IMR-90 (cell line): Measurements from ENCODE around the gene NABP1. TPM values are rescaled to one million over a fixed set of nuclear protein-coding genes. Genes with fewer than 3 reads are reported as not detected.
A peak's percentile ranks its signal among the peaks of the same experiment; 100 is the strongest.

Source experiments
- ATAC-seq: fragments of 200-7000 bp; cut with Tn5 transposase; 2 replicates; pipeline ENCODE4 v1.9.1; 2020; ENCODE audit warnings: low read depth, mild to moderate bottlenecking, moderate library complexity
- BruUV-seq: library from RNA; stranded (reverse); fragments of 400-500 nt; replicated peaks from 2 replicates; lab custom pipeline; 2021; lab: Mats Ljungman, UMichigan
- CTCF ChIA-PET: fragments of 300-600 bp; formaldehyde crosslinking; extraction: SDS; loops from one replicate; lab custom pipeline; 2021; ENCODE audit warnings: antibody characterized with exemption; lab: Yijun Ruan, JAX
- POLR2A ChIA-PET: fragments of 300-600 bp; sonication (Branson Sonifier 250); formaldehyde crosslinking; loops from one replicate; lab custom pipeline; 2022; ENCODE audit warnings: antibody characterized with exemption; ENCODE audit not compliant: unreplicated experiment; lab: Charles Lee
- DNase-seq: peaks from one replicate; pipeline ENCODE4 v3.0.0; 2013
- H2AFZ ChIP-seq: replicated peaks from 2 replicates; pipeline ENCODE3; 2013; ENCODE audit warnings: low read length, mild to moderate bottlenecking; ENCODE audit not compliant: poor library complexity
- H2AK5ac ChIP-seq: 2 replicates; pipeline ENCODE4 v1.6.1; 2013; ENCODE audit warnings: low read depth, low read length, inconsistent platforms
- H2AK9ac ChIP-seq: replicated peaks from 2 replicates; pipeline ENCODE3; 2013; ENCODE audit warnings: mild to moderate bottlenecking, low read depth, low read length, moderate library complexity; ENCODE audit not compliant: poor library complexity
- H2BK120ac ChIP-seq: 2 replicates; pipeline ENCODE4 v1.6.1; 2013; ENCODE audit warnings: low read depth, low read length, inconsistent platforms
- H2BK15ac ChIP-seq: 3 replicates; pipeline ENCODE4 v1.6.1; 2013; ENCODE audit warnings: low read depth, low read length, inconsistent platforms
- H2BK20ac ChIP-seq: 2 replicates; pipeline ENCODE4 v1.6.1; 2013; ENCODE audit warnings: low read depth, mild to moderate bottlenecking, inconsistent platforms, low read length, moderate library complexity
- H2BK5ac ChIP-seq: 2 replicates; pipeline ENCODE4 v1.6.1; 2013; ENCODE audit warnings: mild to moderate bottlenecking, low read depth, low read length, inconsistent platforms; ENCODE audit not compliant: poor library complexity, severe bottlenecking
- H3K14ac ChIP-seq: replicated peaks from 2 replicates; pipeline ENCODE4 v1.6.1; 2013; ENCODE audit warnings: low read depth, low read length, inconsistent platforms
- H3K18ac ChIP-seq: 2 replicates; pipeline ENCODE4 v1.6.1; 2013; ENCODE audit warnings: low read depth, low read length, control low read depth
- H3K23ac ChIP-seq: 2 replicates; pipeline ENCODE4 v1.6.1; 2013; ENCODE audit warnings: low read depth, low read length, inconsistent platforms
- H3K27ac ChIP-seq: 2 replicates; pipeline ENCODE4 v1.5.1; 2013; ENCODE audit warnings: mild to moderate bottlenecking, control low read depth, low read length; ENCODE audit not compliant: insufficient read depth
- H3K27me3 ChIP-seq: 2 replicates; pipeline ENCODE4 v1.6.1; 2013; ENCODE audit warnings: low read length; ENCODE audit not compliant: control insufficient read depth, insufficient read depth
- H3K36me3 ChIP-seq: 2 replicates; pipeline ENCODE4 v1.6.1; 2013; ENCODE audit warnings: low read length, mixed read lengths; ENCODE audit not compliant: control insufficient read depth, insufficient read depth
- H3K4ac ChIP-seq: 2 replicates; pipeline ENCODE4 v1.6.1; 2013; ENCODE audit warnings: low read depth, low read length, inconsistent platforms
- H3K4me1 ChIP-seq: 2 replicates; pipeline ENCODE4 v1.6.1; 2013; ENCODE audit warnings: low read length, mixed read lengths; ENCODE audit not compliant: control insufficient read depth, insufficient read depth
- H3K4me2 ChIP-seq: 2 replicates; pipeline ENCODE4 v1.6.1; 2013; ENCODE audit warnings: low read depth, mild to moderate bottlenecking, control low read depth, low read length, moderate library complexity
- H3K4me3 ChIP-seq: 2 replicates; pipeline ENCODE4 v1.5.1; 2013; ENCODE audit warnings: low read depth, mild to moderate bottlenecking, control low read depth, low read length, moderate library complexity; ENCODE audit not compliant: insufficient read depth
- H3K56ac ChIP-seq: 2 replicates; pipeline ENCODE4 v1.6.1; 2013; ENCODE audit warnings: low read length, inconsistent platforms; ENCODE audit not compliant: insufficient read depth; ENCODE audit errors: extremely low read depth
- H3K79me1 ChIP-seq, 2 experiments: 2 replicates each; pipeline ENCODE4 v1.6.1; 2013; ENCODE audit warnings: low read length in 2 of 2, inconsistent platforms in 1 of 2, low read depth in 1 of 2
- H3K9ac ChIP-seq: 2 replicates; pipeline ENCODE4 v1.6.1; 2013; ENCODE audit warnings: low read depth, low read length, control low read depth
- H3K9me1 ChIP-seq: 2 replicates; pipeline ENCODE4 v1.6.1; 2013; ENCODE audit warnings: low read length, inconsistent platforms; ENCODE audit not compliant: insufficient read depth
- H3K9me3 ChIP-seq: 2 replicates; pipeline ENCODE4 v1.6.1; 2013; ENCODE audit warnings: low read length; ENCODE audit not compliant: control insufficient read depth, insufficient read depth
- H4K20me1 ChIP-seq: 2 replicates; pipeline ENCODE4 v1.6.1; 2013; ENCODE audit warnings: low read length, inconsistent platforms; ENCODE audit not compliant: insufficient read depth
- H4K5ac ChIP-seq: 2 replicates; pipeline ENCODE4 v1.6.1; 2013; ENCODE audit warnings: mild to moderate bottlenecking, low read depth, low read length, control low read depth
- H4K8ac ChIP-seq, 2 experiments: 2 replicates each; pipeline ENCODE4 v1.6.1; 2013; ENCODE audit warnings: low read depth in 2 of 2, low read length in 2 of 2, control low read depth in 1 of 2, inconsistent platforms in 1 of 2
- H4K91ac ChIP-seq: 2 replicates; pipeline ENCODE4 v1.6.1; 2013; ENCODE audit warnings: low read depth, low read length, inconsistent platforms; ENCODE audit not compliant: insufficient read depth
- BHLHE40 ChIP-seq: fragments of 150-350 bp; IDR thresholded peaks from 2 replicates; pipeline ENCODE4 v1.6.1; 2016; ENCODE audit warnings: mild to moderate bottlenecking, low read depth, low read length
- CEBPB ChIP-seq: IDR thresholded peaks from 2 replicates; pipeline ENCODE4 v1.6.1; 2012; ENCODE audit warnings: low read depth, low read length, improper control_type of control experiment
- CHD1 ChIP-seq: IDR thresholded peaks from 2 replicates; pipeline ENCODE4 v1.6.1; 2012; ENCODE audit warnings: low read depth, low read length, improper control_type of control experiment
- CTCF ChIP-seq: conservative IDR thresholded peaks from 2 replicates; pipeline ENCODE4 v1.5.1; 2012; ENCODE audit warnings: mild to moderate bottlenecking, low read depth, low read length, improper control_type of control experiment
- ELK1 ChIP-seq: fragments of 150-350 bp; IDR thresholded peaks from 2 replicates; pipeline ENCODE4 v1.6.1; 2016; ENCODE audit warnings: low read depth, mild to moderate bottlenecking, low read length, moderate library complexity, borderline replicate concordance
- MAFK ChIP-seq: IDR thresholded peaks from 2 replicates; pipeline ENCODE4 v1.6.1; 2012; ENCODE audit warnings: low read depth, low read length, improper control_type of control experiment
- NFE2L2 ChIP-seq: fragments of 150-350 bp; IDR thresholded peaks from 2 replicates; pipeline ENCODE4 v1.6.1; 2016; ENCODE audit warnings: low read depth, mild to moderate bottlenecking, low read length
- POLR2A ChIP-seq: IDR thresholded peaks from 2 replicates; pipeline ENCODE4 v1.6.1; 2012; ENCODE audit warnings: mild to moderate bottlenecking, low read depth, low read length
- RAD21 ChIP-seq: IDR thresholded peaks from 2 replicates; pipeline ENCODE4 v1.6.1; 2012; ENCODE audit warnings: low read length, improper control_type of control experiment
- RCOR1 ChIP-seq: IDR thresholded peaks from 2 replicates; pipeline ENCODE4 v1.6.1; 2012; ENCODE audit warnings: mild to moderate bottlenecking, low read length, improper control_type of control experiment; ENCODE audit not compliant: insufficient replicate concordance
- RFX5 ChIP-seq: IDR thresholded peaks from 2 replicates; pipeline ENCODE4 v1.8.0; 2012; ENCODE audit warnings: low read depth, mild to moderate bottlenecking, low read length, moderate library complexity
- SMC3 ChIP-seq: fragments of 150-350 bp; IDR thresholded peaks from 2 replicates; pipeline ENCODE4 v1.6.1; 2016; ENCODE audit warnings: low read depth, mild to moderate bottlenecking, antibody characterized with exemption, low read length, moderate library complexity
- WGBS, 2 experiments: methylation state at CpG; one replicate each; pipeline versions ENCODE4 v1.1.5 to v1.1.7; 2013; ENCODE audit warnings: missing lambda C conversion rate in 2 of 2; ENCODE audit not compliant: insufficient read length in 1 of 2; ENCODE audit errors: extremely low coverage in 2 of 2; 5-methylcytosine and 5-hydroxymethylcytosine counted together
- dilution Hi-C: fragments of 300-500 bp; cut with HindIII; formaldehyde crosslinking; loops from one replicate; pipeline ENCODE4 v1.14.3; 2018; ENCODE audit warnings: low sequenced_read_pairs; ENCODE audit not compliant: unreplicated experiment
- in situ Hi-C: fragments of 300-500 bp; cut with MboI; formaldehyde crosslinking; loops from 3 replicates; pipeline ENCODE4 v1.14.3; 2019; ENCODE audit warnings: low sequenced_read_pairs, inconsistent platforms, mixed read lengths
- intact Hi-C: fragments of 100-400 bp; cut with micrococcal nuclease; formaldehyde crosslinking; loops from 2 replicates; pipeline ENCODE4 v1.10.0; 2022
- polyA plus RNA-seq, 3 experiments: library from polyadenylated mRNA; depleted of rRNA; stranded (reverse); fragments of >200 nt; gene quantifications; 2 replicates each; pipeline ENCODE4 v1.2.3, GENCODE V29; 2012; ENCODE audit warnings: low replicate concordance in 1 of 3
- total RNA-seq: library from RNA; depleted of rRNA; stranded (reverse); fragments of >200 nt; gene quantifications from 2 replicates; pipeline ENCODE4 v1.2.3, GENCODE V29; 2012

Gene NABP1
- total and polyA plus RNA-seq, 2 of the 4 experiments (the other 2 are of a cell fraction) = 57.7 to 73.3 TPM

- peak; percentile 54 for ATAC-seq
- dilution Hi-C loops = no loop called here
- Histone ChIP-seq H2BK5ac (peak overlapping the region; percentile 73), H3K27ac (peak overlapping the region; percentile 80), H3K36me3 (no peaks in the 10 kb centered on the region), H2AFZ (no peak overlapping the region), H3K4me2 (peak overlapping the region; percentile 11; the same call in 1 of the 2 replicates), H4K91ac (peak overlapping the region; percentile 98), H3K4me3 (no peak overlapping the region), H3K4ac (peak overlapping the region; percentile 99), H3K27me3 (no peaks in the 10 kb centered on the region), H2AK5ac (peak overlapping the region; percentile 93), H2BK120ac (peak overlapping the region; percentile 99), H2AK9ac (peak overlapping the region; percentile 55), H3K9me1 (peaks cover 15% of the 10 kb centered on the region), H3K18ac (peak overlapping the region; percentile 92), H4K8ac (peak overlapping the region; percentile 76 to 87; a peak in 3 of 4 replicates), H3K4me1 (peaks cover 22% of the 10 kb centered on the region), H3K14ac (peak overlapping the region; percentile 95), H3K23ac (peak overlapping the region; percentile 76; the same call in 1 of the 2 replicates), H4K5ac (peak overlapping the region; percentile 85), H4K20me1 (no peaks in the 10 kb centered on the region), H2BK15ac (peak overlapping the region; percentile 98; the same call in 2 of the 3 replicates), H3K9ac (0 out of 2 replicates have a peak overlapping the region, but pooled peaks have one; percentile 3), H3K9me3 (no peaks in the 10 kb centered on the region), H3K79me1 (peaks cover 7 to 9% of the 10 kb centered on the region in 2 experiments; a peak in 1 of 4 replicates), H2BK20ac (peak overlapping the region; percentile 96), H3K56ac (peak overlapping the region; percentile 79)
- TF ChIP-seq RFX5 (no peak), NFE2L2 (no peak), CHD1 (no peak), RAD21 (no peak), CTCF (no peak), MAFK (no peak), CEBPB (no peak), SMC3 (no peak), ELK1 (no peak), BHLHE40 (no peak), RCOR1 (no peak), POLR2A (no peak)
- intact Hi-C loops = no loop called here
- ChIA-PET POLR2A (interaction anchor here (0.9 to 1.2 kb wide), 2 partner anchors 46 to 48 kb away, joined by 3 to 6 read pairs; partner anchors contain the start of gene NABP1), CTCF (interaction anchor here (0.6 to 1.3 kb wide), 4 partner anchors 26 to 357 kb away, joined by 3 read pairs; no protein-coding TSS in a partner anchor)
- BruUV-seq = no TSS peak
- DNase-seq = no peak
- in situ Hi-C loops = no loop called here
- WGBS, 2 experiments = no CpG with 5 or more reads among the region's 1 CpG
These were observed 47.8 kb upstream of the NABP1 start for GRCh38 chr2:191629976-191630712.
